Measurements from ENCODE around the gene CLIC6.

- TF ChIP-seq EP300 (IDR thresholded peaks at IDR 0.05): no peak
- TF ChIP-seq CTCF (IDR thresholded peaks at IDR 0.05): no peak
- no peak for TF ChIP-seq POLR2A (IDR thresholded peaks at IDR 0.05)
Measured at GRCh38 chr21:34626131-34626530, 42.7 kb upstream of the CLIC6 start.
